HL-60/S4 (cell line): Measurements from ENCODE around the gene RPL7L1.
"Not testable (repeated sequence)": the region's sequence is repeated elsewhere in the genome, so short reads cannot be mapped to it uniquely, and the experiment has no call there.

Experiments used
- in situ Hi-C: fragments of 300-500 bp; cut with MboI; formaldehyde crosslinking; loops from 2 replicates; pipeline ENCODE4 v1.14.3; 2022; ENCODE audit warnings: low sequenced_read_pairs

RPL7L1 gene

DNA sequence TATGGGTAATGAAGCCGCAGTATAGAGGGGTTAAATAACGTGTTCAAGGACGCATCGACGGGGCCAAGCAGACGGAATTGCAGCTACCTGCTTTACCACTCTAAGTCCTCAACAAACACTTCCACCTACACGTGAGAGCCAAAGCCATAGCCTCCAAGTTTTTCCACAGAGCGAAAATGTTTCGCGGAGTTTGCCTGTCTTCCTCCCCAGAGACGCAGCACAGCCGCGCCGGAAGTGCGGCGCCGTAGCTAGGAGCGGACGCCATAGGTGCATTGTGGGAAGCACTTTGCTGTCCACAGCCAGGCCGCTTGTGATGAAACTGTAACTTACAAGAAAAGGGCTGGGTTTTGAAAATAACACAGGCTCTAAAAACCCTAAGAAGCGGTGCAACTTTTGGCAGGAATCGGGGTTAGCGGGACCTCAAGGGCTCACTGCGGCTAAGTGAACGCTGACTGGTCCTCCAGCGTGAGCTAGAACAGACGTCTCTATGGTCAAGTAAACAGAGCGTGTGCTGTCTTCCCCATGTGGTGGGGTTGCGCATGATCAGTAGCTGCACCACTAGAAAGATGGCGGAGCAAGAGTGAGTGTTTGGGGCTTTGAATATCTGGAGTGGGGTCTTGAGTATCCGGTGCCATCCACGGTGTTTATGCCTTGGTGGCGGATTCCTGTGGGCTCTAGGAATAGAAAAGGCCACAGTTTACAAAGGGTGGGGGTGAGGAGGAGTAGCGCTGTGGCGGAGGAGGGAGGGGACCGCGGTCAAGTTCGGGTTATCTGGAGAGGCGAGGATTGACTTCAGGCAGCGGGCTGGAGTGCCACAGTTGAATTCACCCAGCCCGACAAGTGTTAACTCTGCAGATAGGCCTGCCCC is at the start of gene RPL7L1:
RPL7L1 (plus strand) TSS at position 245 of the 868 bp plus-strand sequence; CDS start at position 540, 295 bp downstream.
- in situ Hi-C loops = loop anchor here (10.0 kb wide), 1 partner anchor 205 kb away; no protein-coding TSS in a partner anchor

DNA sequence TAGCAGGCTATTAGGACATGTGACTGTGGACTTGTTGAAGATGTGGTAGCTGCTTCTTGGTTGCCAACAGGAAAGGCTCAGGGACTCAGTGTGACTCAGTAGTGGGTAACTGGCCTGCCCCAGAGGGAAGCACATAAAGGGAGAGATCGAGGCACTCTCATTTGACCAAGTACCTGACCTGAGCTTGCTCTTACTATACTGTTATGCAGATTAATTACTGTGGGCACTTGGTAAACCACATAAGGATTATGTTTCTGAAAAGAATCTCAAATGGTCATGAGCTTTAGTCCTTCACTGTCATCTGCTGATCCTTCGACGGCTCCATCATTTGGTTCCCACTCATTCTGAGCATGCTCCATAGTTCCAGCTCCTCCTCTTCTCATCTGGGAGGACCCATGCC is 48.2 kb upstream of the RPL7L1 start:
- in situ Hi-C loops = no loop called here

DNA sequence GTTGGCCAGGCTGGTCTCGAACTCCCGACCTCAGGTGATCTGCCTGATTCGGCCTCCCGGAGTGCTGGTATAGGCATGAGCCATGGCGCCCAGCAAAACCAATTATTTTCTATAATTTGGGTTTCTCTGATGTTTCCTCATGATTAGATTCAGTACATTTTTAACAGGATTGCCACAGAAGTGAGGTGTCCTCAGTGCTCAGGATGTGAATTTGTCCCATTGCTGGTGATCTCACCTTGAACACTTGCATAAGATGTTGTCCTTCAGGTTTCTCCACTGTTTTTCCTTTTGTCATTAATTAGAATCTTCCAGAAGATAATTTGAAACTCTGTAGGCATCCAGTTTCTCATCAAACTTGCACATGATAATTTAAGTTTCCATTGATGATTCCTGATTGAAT is 45.4 kb upstream of the RPL7L1 start:
- in situ Hi-C loops = no loop called here

DNA sequence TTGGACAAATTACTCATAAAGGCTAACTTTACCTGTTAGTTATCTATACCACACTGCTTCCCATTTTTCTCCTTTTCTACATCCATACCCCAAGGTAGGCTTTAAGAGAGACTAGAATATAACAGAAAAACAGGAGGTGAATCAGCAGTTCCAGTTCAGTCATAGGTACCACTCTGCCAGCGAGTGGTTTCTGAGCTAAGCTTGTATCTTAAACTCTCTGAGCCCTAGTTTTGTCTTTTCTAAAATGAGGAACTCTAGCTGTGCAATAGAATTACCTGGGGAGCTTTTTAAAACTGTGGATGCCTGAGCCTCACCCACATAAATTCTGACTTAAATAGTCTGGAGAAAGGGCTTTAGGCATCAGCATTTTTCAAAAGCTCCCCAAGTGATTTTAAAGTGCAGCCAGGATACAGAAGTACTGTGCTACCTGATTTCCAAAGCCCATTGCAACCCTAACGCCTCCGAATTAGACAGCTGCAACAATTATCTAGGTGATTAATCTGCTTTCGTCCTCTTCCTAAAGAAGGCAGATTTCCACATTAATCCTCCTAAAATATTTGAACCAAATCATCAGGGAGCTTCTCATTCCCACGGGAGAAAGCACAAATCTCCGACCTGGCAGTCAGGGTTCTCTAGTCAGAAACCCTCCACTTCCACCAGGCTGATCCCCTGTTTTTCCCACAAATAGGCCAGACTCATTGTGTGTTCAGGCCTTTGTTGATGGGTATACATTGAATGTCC is 37.4 kb upstream of the RPL7L1 start:
- in situ Hi-C loops = no loop called here

DNA sequence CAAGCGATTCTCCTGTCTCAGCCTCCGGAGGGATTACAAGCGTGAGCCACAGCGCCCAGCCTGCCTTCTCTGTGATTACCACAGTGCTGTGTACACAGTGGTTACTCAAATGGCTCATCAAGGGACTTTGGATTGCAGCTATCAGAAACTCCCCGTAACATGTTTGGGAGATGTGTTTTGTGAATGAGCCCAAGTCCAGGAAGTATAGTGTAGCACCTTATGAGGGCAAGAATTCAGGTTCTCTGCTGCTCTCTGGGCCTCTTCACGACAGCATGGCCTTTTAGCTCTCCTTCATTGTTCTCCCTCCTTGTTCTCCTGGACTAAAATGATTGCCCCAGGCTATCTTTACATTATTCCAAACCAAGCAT is 34.1 kb upstream of the RPL7L1 start:
- in situ Hi-C loops = no loop called here

DNA sequence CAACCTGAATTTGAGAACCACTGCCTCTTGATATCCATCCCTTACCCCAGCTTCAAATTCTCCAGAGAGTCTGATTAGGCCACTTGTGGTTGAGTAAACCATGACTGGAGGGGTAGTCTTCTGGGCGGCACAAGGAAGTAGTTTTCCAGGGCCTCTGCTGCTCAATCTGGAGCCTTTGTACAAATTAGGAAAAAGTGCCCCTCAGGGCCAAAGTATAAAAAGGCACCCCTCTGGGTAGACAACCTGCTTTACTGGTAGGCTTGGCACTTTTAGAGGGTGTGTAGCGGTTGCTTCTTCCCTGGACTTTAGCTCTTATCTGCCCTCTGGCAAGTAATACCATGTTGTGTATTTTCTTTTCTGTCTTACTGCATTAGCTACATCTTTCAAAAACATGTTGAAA is 32.9 kb upstream of the RPL7L1 start:
- in situ Hi-C loops = no loop called here

DNA sequence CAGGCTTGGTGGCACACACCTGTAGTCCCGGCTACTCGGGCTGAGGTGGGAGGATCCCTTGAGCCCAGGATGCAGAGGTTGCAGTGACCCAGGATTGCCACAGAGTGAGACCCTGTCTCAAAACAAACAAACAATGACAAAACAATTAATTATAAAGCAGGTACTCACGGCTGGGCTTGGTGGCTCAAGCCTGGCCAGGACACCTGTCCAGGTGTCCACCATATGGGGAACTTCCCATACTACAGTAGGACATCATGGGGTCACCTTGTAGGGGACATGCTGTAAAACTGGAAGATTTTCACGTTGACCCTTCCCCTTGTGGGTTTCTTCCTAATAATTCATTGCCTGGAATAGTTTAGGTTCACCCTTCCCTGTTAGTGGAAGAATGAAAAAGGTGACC is 30.7 kb upstream of the RPL7L1 start:
- in situ Hi-C loops = no loop called here

DNA sequence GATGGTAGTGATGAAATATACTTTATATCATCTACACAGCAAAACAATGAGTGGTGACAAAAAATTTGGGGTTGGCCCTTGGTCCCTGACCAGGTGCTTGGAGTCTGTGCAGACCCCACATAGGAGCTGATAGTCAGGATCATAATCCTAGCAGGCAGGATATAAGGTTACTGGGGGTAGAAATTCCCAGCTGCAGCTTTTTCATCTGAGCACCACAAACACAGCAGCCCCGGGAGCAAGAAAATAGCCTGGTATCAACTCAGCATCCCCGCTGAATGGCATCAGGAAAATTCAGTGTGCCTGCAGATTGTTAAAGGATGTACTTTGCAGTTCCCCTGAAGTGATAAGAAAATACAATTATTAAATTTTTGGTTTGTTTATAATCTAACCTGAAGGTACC is 27.8 kb upstream of the RPL7L1 start:
- in situ Hi-C loops = no loop called here

DNA sequence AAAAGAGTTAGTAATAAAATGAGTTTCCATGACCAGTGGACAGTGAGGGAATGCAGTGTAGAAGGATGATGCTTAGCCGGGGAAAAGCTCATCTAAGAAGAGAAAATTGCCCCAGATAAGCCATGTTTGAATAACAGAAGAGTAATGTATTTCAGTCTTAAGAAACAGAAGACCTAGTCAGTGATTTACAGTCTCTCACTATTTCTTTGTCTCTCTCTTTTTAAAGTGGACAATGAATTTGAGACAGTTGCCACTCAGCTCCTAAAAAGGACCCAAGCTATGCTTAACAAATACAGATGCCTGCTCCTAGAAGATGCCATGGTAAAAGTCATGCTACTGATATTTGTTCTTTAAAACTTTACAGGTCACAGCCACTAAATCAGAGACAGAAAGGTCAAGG is 19.4 kb upstream of the RPL7L1 start:
- in situ Hi-C loops = no loop called here

DNA sequence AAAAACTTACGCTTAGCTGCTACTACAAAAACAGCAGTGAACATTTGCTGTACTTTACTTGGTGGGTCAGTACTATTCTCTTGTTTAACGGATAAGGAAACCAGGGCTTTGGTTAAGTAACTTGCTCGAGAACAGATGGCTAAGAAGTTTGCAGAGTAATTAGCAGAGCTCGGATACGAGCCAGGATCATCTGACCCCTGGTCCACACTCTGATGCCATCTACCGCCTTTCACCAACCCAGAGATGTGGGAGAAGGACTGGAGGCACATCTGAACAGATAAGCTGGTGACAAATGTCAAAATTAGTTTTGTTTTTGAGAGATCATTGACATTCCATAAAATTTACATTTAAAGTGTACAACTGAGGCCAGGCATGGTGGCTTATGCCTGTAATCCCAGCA is 18.9 kb upstream of the RPL7L1 start:
- in situ Hi-C loops = no loop called here

DNA sequence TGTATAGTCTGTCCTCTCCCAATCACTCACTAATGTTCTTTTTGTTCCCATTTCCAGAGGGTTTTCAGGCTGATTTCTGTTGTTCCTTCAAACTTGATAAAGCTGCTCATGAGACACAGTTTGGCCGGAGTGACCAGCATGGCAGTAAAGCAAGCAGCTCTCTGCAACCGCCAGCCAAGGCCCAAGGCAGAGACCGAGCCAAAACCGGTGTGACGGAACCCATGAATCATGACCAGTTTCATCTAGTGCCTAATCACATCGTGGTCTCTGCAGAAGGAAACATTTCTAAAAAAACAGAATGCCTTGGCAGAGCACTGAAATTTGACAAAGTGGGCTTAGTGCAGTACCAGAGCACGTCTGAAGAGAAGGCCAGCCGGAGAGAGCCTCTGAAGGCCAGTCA is 14.8 kb upstream of the RPL7L1 start:
- in situ Hi-C loops = no loop called here

DNA sequence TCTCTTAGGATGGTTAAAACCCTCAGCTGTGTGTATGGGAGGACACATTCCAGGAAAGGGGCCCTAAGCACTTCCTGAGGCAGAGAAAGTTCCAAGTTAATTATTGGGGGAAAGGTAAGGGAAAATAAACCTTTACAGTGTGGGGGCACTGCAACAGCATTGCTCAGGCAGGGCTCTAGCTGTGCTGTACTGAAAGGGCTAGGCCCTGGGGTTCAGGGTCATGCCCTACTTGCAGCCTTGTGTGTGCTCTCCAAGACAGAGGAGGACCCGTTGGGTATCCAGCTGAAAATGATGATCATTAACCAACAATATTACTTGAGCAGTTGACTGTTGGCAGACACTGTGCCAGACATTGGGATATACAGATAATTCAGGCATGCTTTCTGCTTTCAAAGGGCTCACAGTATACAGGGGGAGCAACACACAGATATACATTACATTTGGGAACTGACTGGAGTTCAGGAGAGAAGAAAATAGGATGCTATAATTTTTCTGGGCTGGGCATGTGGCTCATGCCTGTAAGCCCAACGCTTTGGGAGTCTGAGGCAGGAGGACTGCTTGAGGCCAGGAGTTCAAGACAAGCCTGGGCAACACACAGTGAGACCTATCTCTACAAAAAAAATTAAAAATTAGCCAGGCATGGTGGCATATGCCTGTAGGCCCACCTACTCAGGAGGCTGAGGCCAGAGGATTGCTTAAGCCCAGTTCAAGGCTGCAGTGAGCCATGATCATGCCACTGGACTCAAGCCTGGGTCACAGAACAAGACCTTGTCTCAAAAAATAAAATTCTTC is 9.1 kb upstream of the RPL7L1 start:
- in situ Hi-C loops = loop anchor here (10.0 kb wide), 1 partner anchor 196 kb away; no protein-coding TSS in a partner anchor

DNA sequence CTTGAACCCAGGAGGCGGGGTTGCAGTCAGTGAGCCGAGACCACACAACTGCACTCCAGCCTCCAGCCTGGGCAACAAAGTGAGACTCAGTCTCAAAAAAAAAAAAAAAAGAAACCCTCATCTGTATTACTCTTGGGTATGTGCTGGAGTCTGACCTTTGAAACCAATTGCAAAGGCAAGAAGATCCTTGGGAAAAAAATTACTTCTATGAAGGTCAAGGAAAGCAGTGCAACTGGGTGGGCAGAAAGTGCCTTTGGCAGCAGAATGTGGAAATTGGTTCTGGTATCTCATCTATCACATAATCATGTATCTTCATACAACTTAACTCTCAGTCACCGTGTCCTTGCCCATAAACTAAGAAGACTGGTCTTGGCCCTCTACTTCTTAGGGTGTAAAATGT is 7.7 kb upstream of the RPL7L1 start:
- in situ Hi-C loops = loop anchor here (10.0 kb wide), 1 partner anchor 197 kb away; no protein-coding TSS in a partner anchor

DNA sequence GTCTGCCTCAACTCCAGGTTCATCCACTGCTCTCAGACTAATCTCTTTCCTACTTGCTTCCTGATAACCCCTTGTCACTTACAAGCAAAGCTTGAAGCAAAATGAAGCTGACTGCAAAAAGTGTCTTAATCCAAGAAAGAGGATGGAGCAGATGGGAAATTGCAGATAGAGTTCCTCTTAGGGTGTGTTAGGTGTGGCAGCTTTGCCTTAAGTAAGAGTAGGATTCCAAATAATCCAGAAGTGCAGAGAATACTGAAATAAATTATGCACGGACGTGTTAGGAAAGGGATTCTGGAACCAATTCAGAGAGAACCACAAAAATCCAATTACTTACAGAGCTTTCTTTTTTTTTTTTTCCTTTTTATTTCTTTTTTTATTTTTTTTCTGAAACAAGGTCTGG is 6.1 kb upstream of the RPL7L1 start:
- in situ Hi-C loops = loop anchor here (10.0 kb wide), 1 partner anchor 199 kb away; no protein-coding TSS in a partner anchor

DNA sequence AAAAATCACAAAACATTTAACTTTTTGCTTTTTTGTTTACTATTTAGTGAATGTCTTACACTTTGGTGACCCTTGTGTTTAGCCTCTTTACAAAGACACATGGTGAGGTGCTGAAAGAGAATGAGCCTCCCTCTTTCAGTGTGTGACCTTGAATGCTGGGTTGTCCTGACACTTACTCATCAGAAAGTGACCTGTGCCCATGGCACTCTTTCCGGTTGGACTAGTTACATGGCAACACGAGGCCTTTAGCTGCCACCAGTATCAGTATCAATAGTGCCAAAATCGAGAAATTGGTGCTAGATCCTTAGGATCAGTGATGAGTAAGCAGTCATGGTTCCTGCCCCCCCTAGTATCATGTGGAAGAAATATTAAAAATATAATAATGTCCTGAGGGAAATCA is 1.7 kb upstream of the RPL7L1 start:
- in situ Hi-C loops = loop anchor here (10.0 kb wide), 1 partner anchor 203 kb away; no protein-coding TSS in a partner anchor

DNA sequence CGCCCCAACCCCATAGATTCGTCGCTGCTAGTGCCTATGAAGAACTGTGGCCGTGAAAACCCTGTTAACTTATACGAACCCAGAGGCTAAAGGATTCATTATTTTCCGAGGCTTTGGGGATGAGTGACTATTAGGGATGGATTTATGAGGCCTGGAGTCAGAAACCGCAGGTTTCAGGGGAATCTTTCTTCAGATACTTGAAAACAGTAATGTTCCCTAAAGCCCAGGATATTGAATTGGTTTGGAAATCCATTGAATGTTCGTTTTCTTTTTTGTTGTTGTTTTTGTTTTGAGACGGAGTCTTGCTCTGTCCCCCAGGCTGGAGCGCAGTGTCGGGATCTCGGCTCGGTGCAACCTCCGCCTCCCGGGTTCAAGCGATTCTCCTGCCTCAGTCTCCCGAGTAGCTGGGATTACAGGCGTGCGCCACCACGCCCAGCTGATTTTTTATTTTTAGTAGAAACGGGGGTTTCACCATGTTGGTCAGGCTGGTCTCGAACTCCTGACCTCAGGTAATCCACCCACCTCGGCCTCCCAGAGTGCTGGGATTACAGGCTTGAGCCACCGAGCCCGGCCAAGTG is 913 bp downstream of the RPL7L1 start:
- in situ Hi-C loops = not testable (repeated sequence)

DNA sequence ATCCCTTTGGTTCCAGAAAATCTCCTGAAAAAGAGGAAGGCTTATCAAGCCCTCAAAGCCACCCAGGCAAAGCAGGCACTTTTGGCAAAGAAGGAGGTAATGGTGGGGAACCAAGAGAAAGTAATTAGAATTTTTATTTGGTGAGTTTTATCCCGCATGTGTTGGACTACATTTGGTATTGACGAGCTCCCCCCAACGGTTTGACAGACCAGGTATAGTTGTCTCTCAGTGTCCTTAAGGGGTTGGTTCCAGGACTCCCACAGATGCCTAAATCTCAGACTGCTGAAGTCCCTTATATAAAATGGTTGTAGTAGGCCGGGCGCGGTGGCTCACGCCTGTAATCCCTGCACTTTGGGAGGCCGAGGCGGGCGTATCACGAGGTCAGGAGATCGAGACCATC is 1.5 kb downstream of the RPL7L1 start:
- in situ Hi-C loops = not testable (repeated sequence)

DNA sequence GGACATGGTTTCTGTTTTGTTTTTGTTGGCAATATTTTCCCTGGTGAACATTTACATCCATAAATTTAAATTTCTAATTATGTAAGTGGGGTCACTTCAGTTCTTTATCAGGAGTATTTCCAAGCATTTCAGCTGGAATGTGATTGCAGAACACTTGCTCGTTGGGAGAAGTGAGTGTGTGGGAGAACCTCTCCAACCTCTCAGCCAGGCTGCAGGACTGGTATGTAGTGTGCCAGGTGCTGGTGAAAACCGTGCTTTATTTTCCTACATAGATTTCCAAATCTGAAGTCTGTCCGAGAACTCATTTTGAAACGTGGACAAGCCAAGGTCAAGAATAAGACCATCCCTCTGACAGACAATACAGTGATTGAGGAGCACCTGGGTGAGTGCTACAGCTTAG is 6.3 kb downstream of the RPL7L1 start:
- in situ Hi-C loops = no loop called here

DNA sequence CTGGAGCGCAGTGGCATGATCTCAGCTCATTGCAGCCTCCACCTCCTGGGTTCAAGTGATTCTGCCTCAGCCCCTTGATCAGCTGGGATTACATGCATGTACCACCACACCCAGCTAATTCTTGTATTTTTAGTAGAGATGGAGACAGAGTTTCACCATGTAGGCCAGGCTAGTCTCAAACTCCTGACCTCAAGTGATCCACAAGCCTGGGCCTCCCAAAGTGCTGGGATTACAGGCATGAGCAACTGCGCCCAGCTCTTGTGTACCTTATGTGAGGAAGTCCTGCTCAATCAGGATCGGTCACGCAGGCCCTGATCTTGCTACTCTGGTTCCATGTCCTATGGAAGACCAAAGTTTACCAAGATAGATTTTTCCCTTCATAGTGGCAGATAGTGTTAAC is 8.8 kb downstream of the RPL7L1 start:
- in situ Hi-C loops = not testable (repeated sequence)

DNA sequence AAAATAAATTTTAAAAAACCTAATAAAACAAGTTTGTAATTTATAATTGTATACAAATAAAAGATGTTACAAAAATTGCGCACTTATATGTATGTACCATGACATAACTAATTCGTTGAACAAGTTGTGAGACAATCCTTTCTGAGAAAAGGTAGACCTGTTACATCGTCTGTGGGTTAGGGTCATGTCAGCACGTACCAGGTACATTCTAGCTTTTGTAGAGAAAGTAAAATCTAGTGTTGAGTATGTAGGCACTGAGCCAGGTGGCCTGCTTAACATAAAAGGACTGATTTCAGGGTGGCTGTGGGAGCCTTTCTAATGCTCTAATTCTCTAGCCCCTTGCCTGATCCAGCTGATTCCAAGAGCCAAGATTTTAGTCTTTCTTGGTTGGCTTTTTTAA is 10.4 kb downstream of the RPL7L1 start:
- in situ Hi-C loops = no loop called here
